GM12865 (cell line): ENCODE results near the gene HTR3B.

Experiments
- DNase-seq: peaks from one replicate; pipeline ENCODE4 v3.0.0; 2010; ENCODE audit warnings: low read depth
- H3K4me3 ChIP-seq: 2 replicates; pipeline ENCODE4 v1.5.1; 2011; ENCODE audit warnings: mild to moderate bottlenecking, low read depth, low read length, control low read depth
- CTCF ChIP-seq: IDR thresholded peaks from 2 replicates; pipeline ENCODE4 v1.5.1; 2011; ENCODE audit warnings: low read length, control low read depth, low read depth, inconsistent platforms; ENCODE audit not compliant: insufficient read depth; ENCODE audit errors: missing control alignments

The HTR3B gene

GRCh38 chr11:113985906-113986305 is 81.3 kb downstream of the HTR3B start:
- H3K4me3 ChIP-seq = no peak overlapping the region
- no peak for DNase-seq
- no peak for TF ChIP-seq CTCF

DNA sequence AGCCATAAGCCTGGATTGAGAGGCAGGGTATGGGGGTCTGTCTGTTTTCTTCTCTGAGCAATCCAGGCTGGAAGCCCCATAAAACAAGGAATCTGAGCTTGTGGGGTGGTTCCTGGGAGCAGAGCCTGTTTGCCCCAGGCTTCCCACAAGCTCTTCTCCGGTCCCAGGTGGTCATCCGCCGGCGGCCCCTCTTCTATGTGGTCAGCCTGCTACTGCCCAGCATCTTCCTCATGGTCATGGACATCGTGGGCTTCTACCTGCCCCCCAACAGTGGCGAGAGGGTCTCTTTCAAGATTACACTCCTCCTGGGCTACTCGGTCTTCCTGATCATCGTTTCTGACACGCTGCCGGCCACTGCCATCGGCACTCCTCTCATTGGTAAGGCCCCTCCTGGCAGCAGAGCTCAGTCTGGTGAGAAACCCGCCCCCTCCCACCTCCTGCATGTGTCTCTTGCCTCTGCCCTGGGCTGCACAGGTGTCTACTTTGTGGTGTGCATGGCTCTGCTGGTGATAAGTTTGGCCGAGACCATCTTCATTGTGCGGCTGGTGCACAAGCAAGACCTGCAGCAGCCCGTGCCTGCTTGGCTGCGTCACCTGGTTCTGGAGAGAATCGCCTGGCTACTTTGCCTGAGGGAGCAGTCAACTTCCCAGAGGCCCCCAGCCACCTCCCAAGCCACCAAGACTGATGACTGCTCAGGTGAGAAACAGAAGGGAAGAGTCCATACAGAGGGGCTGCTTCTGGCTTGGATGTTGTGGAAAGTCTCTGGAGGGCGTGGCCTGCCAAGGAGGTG is 82.0 kb downstream of the HTR3B start:
- no peak for DNase-seq
- no peak overlapping the region for H3K4me3 ChIP-seq
- no peak for TF ChIP-seq CTCF

DNA sequence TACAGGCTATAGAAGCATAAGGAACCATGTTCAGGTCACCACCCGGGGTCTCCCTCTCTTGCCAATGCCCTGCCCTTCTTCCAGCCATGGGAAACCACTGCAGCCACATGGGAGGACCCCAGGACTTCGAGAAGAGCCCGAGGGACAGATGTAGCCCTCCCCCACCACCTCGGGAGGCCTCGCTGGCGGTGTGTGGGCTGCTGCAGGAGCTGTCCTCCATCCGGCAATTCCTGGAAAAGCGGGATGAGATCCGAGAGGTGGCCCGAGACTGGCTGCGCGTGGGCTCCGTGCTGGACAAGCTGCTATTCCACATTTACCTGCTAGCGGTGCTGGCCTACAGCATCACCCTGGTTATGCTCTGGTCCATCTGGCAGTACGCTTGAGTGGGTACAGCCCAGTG is 84.8 kb downstream of the HTR3B start:
- no peak for DNase-seq
- TF ChIP-seq CTCF = no peak
- H3K4me3 ChIP-seq = no peak overlapping the region

- no peak for DNase-seq
- no peak overlapping the region for H3K4me3 ChIP-seq
- no peak for TF ChIP-seq CTCF
Measured at GRCh38 chr11:113989916-113990315, 85.3 kb downstream of the HTR3B start.

DNA sequence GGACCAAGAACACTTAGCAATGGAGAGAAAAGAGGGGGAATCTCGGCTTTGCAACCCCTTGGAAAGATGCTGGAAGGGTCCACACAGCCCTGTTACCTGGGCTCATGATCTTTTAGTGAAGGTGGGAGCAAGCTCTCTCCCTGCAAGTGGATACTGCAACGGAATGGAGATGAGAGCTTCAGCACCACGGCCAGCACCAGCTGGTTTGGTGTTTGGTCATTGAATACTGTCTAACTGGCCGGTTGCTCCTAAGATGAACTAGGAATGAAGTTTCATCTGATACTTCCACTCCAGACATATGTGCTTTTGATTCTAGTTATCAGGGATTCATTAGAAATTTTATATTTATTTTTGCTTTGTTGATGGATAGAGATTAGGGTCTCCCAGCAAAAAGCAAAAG is 86.6 kb downstream of the HTR3B start:
- no peak overlapping the region for H3K4me3 ChIP-seq
- no peak for DNase-seq
- no peak for TF ChIP-seq CTCF

GRCh38 chr11:113991718-113992458 is 87.3 kb downstream of the HTR3B start:
- no peak for DNase-seq
- no peak overlapping the region for H3K4me3 ChIP-seq
- TF ChIP-seq CTCF = no peak
